Measurements from ENCODE around the gene SLC25A47. TPM values are rescaled to one million over a fixed set of nuclear protein-coding genes. Genes with fewer than 3 reads are reported as not detected.

SLC25A47 gene
- total and polyA plus RNA-seq, 9 of the 15 experiments (the other 6 are each of a cell fraction or from before 2014, with no cell fraction given) = 0.09 to 0.23 (median 0.22) TPM; not detected in 6

DNA sequence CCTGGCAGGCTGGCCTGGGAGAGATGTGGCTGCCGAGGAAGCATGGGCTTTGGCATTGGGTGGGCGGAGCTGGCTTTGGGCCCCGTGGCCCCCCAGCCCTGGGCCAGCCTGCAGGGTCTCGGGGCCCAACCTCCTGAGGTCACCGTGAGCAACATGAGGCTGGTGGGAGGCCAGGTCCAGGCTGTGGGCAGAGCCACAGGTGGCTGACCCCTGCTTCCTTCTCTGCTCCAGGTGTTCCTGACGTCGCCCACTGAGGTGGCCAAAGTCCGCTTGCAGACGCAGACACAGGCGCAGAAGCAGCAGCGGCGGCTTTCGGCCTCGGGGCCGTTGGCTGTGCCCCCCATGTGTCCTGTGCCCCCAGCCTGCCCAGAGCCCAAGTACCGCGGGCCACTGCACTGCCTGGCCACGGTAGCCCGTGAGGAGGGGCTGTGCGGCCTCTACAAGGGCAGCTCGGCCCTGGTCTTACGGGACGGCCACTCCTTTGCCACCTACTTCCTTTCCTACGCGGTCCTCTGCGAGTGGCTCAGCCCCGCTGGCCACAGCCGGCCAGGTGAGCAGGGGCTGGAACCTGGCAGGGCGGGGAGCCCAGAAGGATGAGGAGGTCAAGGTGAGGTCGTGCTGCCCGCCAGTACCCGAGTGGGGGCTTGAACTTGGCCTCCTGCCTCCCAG lies 5.5 kb downstream of the SLC25A47 start (continued):
- TF ChIP-seq RBFOX2 (IDR thresholded peaks at IDR 0.05; ENCODE audit: low read depth, low read length) = peak; percentile 36; the same call in 1 of the 2 replicates
- TF ChIP-seq CBFA2T3 (IDR thresholded peaks at IDR 0.05) = no peak
- TF ChIP-seq, protein P1, sequence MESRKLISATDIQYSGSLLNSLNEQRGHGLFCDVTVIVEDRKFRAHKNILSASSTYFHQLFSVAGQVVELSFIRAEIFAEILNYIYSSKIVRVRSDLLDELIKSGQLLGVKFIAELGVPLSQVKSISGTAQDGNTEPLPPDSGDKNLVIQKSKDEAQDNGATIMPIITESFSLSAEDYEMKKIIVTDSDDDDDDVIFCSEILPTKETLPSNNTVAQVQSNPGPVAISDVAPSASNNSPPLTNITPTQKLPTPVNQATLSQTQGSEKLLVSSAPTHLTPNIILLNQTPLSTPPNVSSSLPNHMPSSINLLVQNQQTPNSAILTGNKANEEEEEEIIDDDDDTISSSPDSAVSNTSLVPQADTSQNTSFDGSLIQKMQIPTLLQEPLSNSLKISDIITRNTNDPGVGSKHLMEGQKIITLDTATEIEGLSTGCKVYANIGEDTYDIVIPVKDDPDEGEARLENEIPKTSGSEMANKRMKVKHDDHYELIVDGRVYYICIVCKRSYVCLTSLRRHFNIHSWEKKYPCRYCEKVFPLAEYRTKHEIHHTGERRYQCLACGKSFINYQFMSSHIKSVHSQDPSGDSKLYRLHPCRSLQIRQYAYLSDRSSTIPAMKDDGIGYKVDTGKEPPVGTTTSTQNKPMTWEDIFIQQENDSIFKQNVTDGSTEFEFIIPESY (CRISPR knock-in tag; IDR thresholded peaks at IDR 0.05) = 0 out of 2 replicates have a peak, but pooled peaks have one; percentile 18
- no peak for TF ChIP-seq ZNF778 (CRISPR knock-in tag; IDR thresholded peaks at IDR 0.05)
- no peak for TF ChIP-seq HLTF (IDR thresholded peaks at IDR 0.05)
- TF ChIP-seq XRCC4 (IDR thresholded peaks at IDR 0.05; ENCODE audit: extremely low read depth, insufficient read depth, insufficient read length) = no peak
- TF ChIP-seq ZNF77 (CRISPR knock-in tag; IDR thresholded peaks at IDR 0.05) = no peak
- TF ChIP-seq, protein P2, sequence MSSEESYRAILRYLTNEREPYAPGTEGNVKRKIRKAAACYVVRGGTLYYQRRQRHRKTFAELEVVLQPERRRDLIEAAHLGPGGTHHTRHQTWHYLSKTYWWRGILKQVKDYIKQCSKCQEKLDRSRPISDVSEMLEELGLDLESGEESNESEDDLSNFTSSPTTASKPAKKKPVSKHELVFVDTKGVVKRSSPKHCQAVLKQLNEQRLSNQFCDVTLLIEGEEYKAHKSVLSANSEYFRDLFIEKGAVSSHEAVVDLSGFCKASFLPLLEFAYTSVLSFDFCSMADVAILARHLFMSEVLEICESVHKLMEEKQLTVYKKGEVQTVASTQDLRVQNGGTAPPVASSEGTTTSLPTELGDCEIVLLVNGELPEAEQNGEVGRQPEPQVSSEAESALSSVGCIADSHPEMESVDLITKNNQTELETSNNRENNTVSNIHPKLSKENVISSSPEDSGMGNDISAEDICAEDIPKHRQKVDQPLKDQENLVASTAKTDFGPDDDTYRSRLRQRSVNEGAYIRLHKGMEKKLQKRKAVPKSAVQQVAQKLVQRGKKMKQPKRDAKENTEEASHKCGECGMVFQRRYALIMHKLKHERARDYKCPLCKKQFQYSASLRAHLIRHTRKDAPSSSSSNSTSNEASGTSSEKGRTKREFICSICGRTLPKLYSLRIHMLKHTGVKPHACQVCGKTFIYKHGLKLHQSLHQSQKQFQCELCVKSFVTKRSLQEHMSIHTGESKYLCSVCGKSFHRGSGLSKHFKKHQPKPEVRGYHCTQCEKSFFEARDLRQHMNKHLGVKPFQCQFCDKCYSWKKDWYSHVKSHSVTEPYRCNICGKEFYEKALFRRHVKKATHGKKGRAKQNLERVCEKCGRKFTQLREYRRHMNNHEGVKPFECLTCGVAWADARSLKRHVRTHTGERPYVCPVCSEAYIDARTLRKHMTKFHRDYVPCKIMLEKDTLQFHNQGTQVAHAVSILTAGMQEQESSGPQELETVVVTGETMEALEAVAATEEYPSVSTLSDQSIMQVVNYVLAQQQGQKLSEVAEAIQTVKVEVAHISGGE (CRISPR knock-in tag; IDR thresholded peaks at IDR 0.05) = no peak
- TF ChIP-seq, protein P3, sequence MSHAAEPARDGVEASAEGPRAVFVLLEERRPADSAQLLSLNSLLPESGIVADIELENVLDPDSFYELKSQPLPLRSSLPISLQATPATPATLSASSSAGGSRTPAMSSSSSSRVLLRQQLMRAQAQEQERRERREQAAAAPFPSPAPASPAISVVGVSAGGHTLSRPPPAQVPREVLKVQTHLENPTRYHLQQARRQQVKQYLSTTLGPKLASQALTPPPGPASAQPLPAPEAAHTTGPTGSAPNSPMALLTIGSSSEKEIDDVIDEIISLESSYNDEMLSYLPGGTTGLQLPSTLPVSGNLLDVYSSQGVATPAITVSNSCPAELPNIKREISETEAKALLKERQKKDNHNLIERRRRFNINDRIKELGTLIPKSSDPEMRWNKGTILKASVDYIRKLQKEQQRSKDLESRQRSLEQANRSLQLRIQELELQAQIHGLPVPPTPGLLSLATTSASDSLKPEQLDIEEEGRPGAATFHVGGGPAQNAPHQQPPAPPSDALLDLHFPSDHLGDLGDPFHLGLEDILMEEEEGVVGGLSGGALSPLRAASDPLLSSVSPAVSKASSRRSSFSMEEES (CRISPR knock-in tag; IDR thresholded peaks at IDR 0.05) = no peak
- no peak for TF ChIP-seq EZH2 (IDR thresholded peaks at IDR 0.05; ENCODE audit: borderline replicate concordance, low read depth, low read length)
- TF ChIP-seq, protein P4, sequence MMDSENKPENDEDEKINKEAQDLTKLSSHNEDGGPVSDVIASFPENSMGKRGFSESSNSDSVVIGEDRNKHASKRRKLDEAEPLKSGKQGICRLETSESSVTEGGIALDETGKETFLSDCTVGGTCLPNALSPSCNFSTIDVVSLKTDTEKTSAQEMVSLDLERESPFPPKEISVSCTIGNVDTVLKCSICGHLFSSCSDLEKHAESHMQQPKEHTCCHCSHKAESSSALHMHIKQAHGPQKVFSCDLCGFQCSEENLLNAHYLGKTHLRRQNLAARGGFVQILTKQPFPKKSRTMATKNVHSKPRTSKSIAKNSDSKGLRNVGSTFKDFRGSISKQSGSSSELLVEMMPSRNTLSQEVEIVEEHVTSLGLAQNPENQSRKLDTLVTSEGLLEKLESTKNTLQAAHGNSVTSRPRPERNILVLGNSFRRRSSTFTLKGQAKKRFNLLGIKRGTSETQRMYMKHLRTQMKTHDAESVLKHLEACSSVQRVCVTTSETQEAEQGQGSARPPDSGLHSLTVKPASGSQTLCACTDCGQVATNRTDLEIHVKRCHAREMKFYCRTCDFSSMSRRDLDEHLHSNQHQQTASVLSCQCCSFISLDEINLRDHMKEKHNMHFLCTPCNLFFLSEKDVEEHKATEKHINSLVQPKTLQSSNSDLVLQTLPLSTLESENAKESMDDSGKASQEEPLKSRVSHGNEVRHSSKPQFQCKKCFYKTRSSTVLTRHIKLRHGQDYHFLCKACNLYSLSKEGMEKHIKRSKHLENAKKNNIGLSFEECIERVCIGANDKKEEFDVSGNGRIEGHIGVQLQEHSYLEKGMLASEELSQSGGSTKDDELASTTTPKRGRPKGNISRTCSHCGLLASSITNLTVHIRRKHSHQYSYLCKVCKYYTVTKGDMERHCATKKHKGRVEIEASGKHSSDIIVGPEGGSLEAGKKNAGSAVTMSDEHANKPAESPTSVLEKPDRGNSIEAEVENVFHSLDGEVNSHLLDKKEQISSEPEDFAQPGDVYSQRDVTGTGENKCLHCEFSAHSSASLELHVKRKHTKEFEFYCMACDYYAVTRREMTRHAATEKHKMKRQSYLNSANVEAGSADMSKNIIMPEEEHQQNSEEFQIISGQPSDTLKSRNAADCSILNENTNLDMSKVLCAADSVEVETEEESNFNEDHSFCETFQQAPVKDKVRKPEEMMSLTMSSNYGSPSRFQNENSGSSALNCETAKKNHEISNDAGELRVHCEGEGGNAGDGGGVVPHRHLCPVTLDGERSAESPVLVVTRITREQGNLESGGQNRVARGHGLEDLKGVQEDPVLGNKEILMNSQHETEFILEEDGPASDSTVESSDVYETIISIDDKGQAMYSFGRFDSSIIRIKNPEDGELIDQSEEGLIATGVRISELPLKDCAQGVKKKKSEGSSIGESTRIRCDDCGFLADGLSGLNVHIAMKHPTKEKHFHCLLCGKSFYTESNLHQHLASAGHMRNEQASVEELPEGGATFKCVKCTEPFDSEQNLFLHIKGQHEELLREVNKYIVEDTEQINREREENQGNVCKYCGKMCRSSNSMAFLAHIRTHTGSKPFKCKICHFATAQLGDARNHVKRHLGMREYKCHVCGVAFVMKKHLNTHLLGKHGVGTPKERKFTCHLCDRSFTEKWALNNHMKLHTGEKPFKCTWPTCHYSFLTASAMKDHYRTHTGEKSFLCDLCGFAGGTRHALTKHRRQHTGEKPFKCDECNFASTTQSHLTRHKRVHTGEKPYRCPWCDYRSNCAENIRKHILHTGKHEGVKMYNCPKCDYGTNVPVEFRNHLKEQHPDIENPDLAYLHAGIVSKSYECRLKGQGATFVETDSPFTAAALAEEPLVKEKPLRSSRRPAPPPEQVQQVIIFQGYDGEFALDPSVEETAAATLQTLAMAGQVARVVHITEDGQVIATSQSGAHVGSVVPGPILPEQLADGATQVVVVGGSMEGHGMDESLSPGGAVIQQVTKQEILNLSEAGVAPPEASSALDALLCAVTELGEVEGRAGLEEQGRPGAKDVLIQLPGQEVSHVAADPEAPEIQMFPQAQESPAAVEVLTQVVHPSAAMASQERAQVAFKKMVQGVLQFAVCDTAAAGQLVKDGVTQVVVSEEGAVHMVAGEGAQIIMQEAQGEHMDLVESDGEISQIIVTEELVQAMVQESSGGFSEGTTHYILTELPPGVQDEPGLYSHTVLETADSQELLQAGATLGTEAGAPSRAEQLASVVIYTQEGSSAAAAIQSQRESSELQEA (IDR thresholded peaks at IDR 0.05; ENCODE audit: low read depth) = no peak

All from K562 (cell line).